Liver (tissue), 9 donors: ENCODE results near the gene RUSC1. TPM values are rescaled to one million over a fixed set of nuclear protein-coding genes. Genes with fewer than 3 reads are reported as not detected.

Source experiments
- DNase-seq: peaks from one replicate; pipeline ENCODE4 v3.0.0-alpha.2; 2017; ENCODE audit warnings: low spot score
- H3K27ac ChIP-seq, 2 donors: one replicate each; pipeline ENCODE4 v1.7.0; 2013; ENCODE audit warnings: inconsistent platforms in 2 of 2, low read length in 2 of 2, control low read depth in 1 of 2, low read depth in 1 of 2, mild to moderate bottlenecking in 1 of 2
- H3K27me3 ChIP-seq, 4 donors: one replicate each; pipeline versions ENCODE4 v1.6.1 to v1.7.0; 2013; ENCODE audit warnings: low read length in 3 of 4, inconsistent platforms in 1 of 4, mild to moderate bottlenecking in 1 of 4, moderate library complexity in 1 of 4; ENCODE audit not compliant: control insufficient read depth in 4 of 4, insufficient read depth in 4 of 4
- H3K36me3 ChIP-seq, 4 donors: one replicate each; pipeline versions ENCODE4 v1.6.1 to v1.7.0; 2013; ENCODE audit warnings: low read length in 3 of 4, mild to moderate bottlenecking in 3 of 4, low read depth in 1 of 4, moderate library complexity in 1 of 4; ENCODE audit not compliant: control insufficient read depth in 4 of 4, insufficient read depth in 3 of 4
- H3K4me1 ChIP-seq, 4 donors: one replicate each; pipeline versions ENCODE4 v1.6.1 to v1.7.0; 2013; ENCODE audit warnings: low read length in 3 of 4, mild to moderate bottlenecking in 3 of 4, moderate library complexity in 1 of 4; ENCODE audit not compliant: control insufficient read depth in 4 of 4, insufficient read depth in 4 of 4
- H3K4me3 ChIP-seq, 3 donors: one replicate each; pipeline versions ENCODE4 v1.6.1 to v1.7.0; 2013; ENCODE audit warnings: low read length in 3 of 3, control low read depth in 1 of 3, low read depth in 1 of 3, mild to moderate bottlenecking in 1 of 3
- H3K9ac ChIP-seq, 2 donors: one replicate each; pipeline ENCODE4 v1.7.0; 2013; ENCODE audit warnings: low read length in 2 of 2, mild to moderate bottlenecking in 2 of 2, moderate library complexity in 2 of 2, control low read depth in 1 of 2, low read depth in 1 of 2
- H3K9me3 ChIP-seq, 4 donors: one replicate each; pipeline versions ENCODE4 v1.6.1 to v1.7.0; 2013; ENCODE audit warnings: low read length in 3 of 4; ENCODE audit not compliant: control insufficient read depth in 4 of 4
- EGR1 ChIP-seq, 2 donors: IDR thresholded peaks; 2 replicates each; pipeline ENCODE4 v1.6.1; 2016 to 2018; ENCODE audit warnings: antibody characterized with exemption in 2 of 2, low read depth in 2 of 2
- FOXA1 ChIP-seq: IDR thresholded peaks from 2 replicates; pipeline ENCODE4 v1.6.1; 2016; ENCODE audit warnings: antibody characterized with exemption
- FOXA2 ChIP-seq: IDR thresholded peaks from 2 replicates; pipeline ENCODE4 v1.6.1; 2016; ENCODE audit warnings: antibody characterized with exemption
- GABPA ChIP-seq, 2 donors: IDR thresholded peaks in 1 of 2; conservative IDR thresholded peaks in 1 of 2; 2 replicates each; pipeline ENCODE4 v1.6.1; 2016; ENCODE audit warnings: antibody characterized with exemption in 2 of 2, mild to moderate bottlenecking in 1 of 2, moderate library complexity in 1 of 2
- HNF4A ChIP-seq, 2 donors: conservative IDR thresholded peaks; 2 replicates each; pipeline ENCODE4 v1.6.1; 2016; ENCODE audit warnings: antibody characterized with exemption in 2 of 2, mild to moderate bottlenecking in 2 of 2
- HNF4G ChIP-seq: IDR thresholded peaks from 2 replicates; pipeline ENCODE4 v1.6.1; 2016; ENCODE audit warnings: antibody characterized with exemption
- JUND ChIP-seq, 2 donors: IDR thresholded peaks; 2 replicates each; pipeline ENCODE4 v1.6.1; 2016; ENCODE audit warnings: antibody characterized with exemption in 2 of 2
- NR2F2 ChIP-seq: IDR thresholded peaks from 2 replicates; pipeline ENCODE4 v1.6.1; 2016; ENCODE audit warnings: antibody characterized with exemption
- RAD21 ChIP-seq, 2 donors: IDR thresholded peaks; 2 replicates each; pipeline ENCODE4 v1.6.1; 2016; ENCODE audit warnings: antibody characterized with exemption in 2 of 2, mild to moderate bottlenecking in 2 of 2
- RXRA ChIP-seq, 2 donors: IDR thresholded peaks; 2 replicates each; pipeline ENCODE4 v1.6.1; 2017 to 2018; ENCODE audit warnings: antibody characterized with exemption in 2 of 2, mild to moderate bottlenecking in 1 of 2
- SP1 ChIP-seq: IDR thresholded peaks from 2 replicates; pipeline ENCODE4 v1.6.1; 2018; ENCODE audit warnings: antibody characterized with exemption, mild to moderate bottlenecking
- TAF1 ChIP-seq: conservative IDR thresholded peaks from 2 replicates; pipeline ENCODE4 v1.6.1; 2016; ENCODE audit warnings: antibody characterized with exemption, mild to moderate bottlenecking
- YY1 ChIP-seq: IDR thresholded peaks from 2 replicates; pipeline ENCODE4 v1.6.1; 2016; ENCODE audit warnings: antibody characterized with exemption, mild to moderate bottlenecking
- WGBS: extraction: QIAGEN DNeasy Blood & Tissue Kit; methylation state at CpG from one replicate; pipeline ENCODE4 v1.1.7; 2013; 5-methylcytosine and 5-hydroxymethylcytosine counted together
- polyA plus RNA-seq, 2 donors: library from polyadenylated mRNA; stranded (reverse) in 1 of 2; unstranded in 1 of 2; fragments of 200-250 nt in 1 of 2; fragments of >200 nt in 1 of 2; fragmentation: Nextera tagmentation in 1 of 2; extraction: Ambion mirVana in 1 of 2; gene quantifications; one replicate each; pipeline versions ENCODE4 v1.2.1 to v1.2.3, GENCODE V29; 2013 to 2015
- total RNA-seq, 2 donors: library from RNA; depleted of rRNA; stranded (reverse); fragments of >200 nt; gene quantifications; one replicate each; pipeline ENCODE4 v1.2.3, GENCODE V29; 2014
- TF ChIP-seq, protein P1 (sequence below): fragments of 150-350 bp; IDR thresholded peaks from 2 replicates; pipeline ENCODE4 v1.5.1; 2017; ENCODE audit warnings: improper control_type of control experiment, low read depth, low read length; ENCODE audit not compliant: missing input control
- TF ChIP-seq, protein P2 (sequence below): IDR thresholded peaks from 2 replicates; pipeline ENCODE4 v1.6.1; 2016; ENCODE audit warnings: antibody characterized with exemption
- TF ChIP-seq, protein P3 (sequence below): IDR thresholded peaks from 2 replicates; pipeline ENCODE4 v1.6.1; 2016; ENCODE audit warnings: antibody characterized with exemption
- TF ChIP-seq, protein P4 (sequence below): IDR thresholded peaks from 2 replicates; pipeline ENCODE4 v1.6.1; 2016; ENCODE audit warnings: antibody characterized with exemption, mild to moderate bottlenecking
- TF ChIP-seq, protein P5 (sequence below): IDR thresholded peaks from 2 replicates; pipeline ENCODE4 v1.6.1; 2016; ENCODE audit warnings: antibody characterized with exemption
- donor health status: healthy.
- donor health status: healthy.
- donor health status: healthy.
- donor health status: healthy.
- donor health status: healthy.

Gene RUSC1
- total and polyA plus RNA-seq, 4 donors: 3.9 to 6.7 (median 5.7) TPM

DNA sequence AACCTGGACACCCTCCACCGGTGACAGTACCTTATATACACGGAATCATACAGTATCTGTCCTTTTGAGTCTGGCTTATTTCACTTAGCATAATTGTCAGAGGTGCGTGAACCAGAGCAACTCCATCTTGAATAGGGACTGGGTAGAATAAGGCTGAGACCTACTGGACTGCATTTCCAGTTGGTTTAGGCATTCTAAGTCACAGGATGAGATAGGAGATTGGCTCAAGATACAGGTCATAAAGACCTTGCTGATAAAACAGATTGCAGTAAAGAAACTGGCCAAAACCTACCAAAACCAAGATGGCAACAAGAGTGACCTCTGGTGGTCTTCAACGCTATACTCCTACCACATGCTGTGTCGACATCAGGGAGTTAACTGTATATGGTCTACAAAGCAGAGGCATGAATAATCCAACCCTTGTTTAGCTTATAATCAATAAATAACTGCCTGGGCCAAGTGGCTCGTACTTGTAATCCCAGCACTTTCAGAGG, 13.4 kb upstream of the RUSC1 start:
- Histone ChIP-seq H3K27me3 (no peaks in the 10 kb centered on the region), H3K9ac (no peak overlapping the region), H3K36me3 (peaks cover 0 to 5% (median 4%) of the 10 kb centered on the region in 4 donors), H3K27ac (peak overlapping the region; percentile 86 to 89), H3K4me3 (no peak overlapping the region), H3K4me1 (peaks cover 7 to 47% (median 30%) of the 10 kb centered on the region in 4 donors), H3K9me3 (no peaks in the 10 kb centered on the region)
- DNase-seq: no peak
- WGBS: 57% methylated on average over 6 of the region's 6 CpGs
- TF ChIP-seq, protein P1, sequence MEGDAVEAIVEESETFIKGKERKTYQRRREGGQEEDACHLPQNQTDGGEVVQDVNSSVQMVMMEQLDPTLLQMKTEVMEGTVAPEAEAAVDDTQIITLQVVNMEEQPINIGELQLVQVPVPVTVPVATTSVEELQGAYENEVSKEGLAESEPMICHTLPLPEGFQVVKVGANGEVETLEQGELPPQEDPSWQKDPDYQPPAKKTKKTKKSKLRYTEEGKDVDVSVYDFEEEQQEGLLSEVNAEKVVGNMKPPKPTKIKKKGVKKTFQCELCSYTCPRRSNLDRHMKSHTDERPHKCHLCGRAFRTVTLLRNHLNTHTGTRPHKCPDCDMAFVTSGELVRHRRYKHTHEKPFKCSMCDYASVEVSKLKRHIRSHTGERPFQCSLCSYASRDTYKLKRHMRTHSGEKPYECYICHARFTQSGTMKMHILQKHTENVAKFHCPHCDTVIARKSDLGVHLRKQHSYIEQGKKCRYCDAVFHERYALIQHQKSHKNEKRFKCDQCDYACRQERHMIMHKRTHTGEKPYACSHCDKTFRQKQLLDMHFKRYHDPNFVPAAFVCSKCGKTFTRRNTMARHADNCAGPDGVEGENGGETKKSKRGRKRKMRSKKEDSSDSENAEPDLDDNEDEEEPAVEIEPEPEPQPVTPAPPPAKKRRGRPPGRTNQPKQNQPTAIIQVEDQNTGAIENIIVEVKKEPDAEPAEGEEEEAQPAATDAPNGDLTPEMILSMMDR: peak; percentile 40
- TF ChIP-seq RAD21 (IDR thresholded peaks at IDR 0.05): peak; percentile 63 to 67
- TF ChIP-seq, protein P2, sequence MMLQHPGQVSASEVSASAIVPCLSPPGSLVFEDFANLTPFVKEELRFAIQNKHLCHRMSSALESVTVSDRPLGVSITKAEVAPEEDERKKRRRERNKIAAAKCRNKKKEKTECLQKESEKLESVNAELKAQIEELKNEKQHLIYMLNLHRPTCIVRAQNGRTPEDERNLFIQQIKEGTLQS: no peak
- no peak for TF ChIP-seq YY1
- no peak for TF ChIP-seq EGR1 (IDR thresholded peaks at IDR 0.05; ENCODE audit: low read depth in 2 of 2)
- no peak for TF ChIP-seq HNF4G
- TF ChIP-seq, protein P3, sequence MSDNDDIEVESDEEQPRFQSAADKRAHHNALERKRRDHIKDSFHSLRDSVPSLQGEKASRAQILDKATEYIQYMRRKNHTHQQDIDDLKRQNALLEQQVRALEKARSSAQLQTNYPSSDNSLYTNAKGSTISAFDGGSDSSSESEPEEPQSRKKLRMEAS: no peak

DNA sequence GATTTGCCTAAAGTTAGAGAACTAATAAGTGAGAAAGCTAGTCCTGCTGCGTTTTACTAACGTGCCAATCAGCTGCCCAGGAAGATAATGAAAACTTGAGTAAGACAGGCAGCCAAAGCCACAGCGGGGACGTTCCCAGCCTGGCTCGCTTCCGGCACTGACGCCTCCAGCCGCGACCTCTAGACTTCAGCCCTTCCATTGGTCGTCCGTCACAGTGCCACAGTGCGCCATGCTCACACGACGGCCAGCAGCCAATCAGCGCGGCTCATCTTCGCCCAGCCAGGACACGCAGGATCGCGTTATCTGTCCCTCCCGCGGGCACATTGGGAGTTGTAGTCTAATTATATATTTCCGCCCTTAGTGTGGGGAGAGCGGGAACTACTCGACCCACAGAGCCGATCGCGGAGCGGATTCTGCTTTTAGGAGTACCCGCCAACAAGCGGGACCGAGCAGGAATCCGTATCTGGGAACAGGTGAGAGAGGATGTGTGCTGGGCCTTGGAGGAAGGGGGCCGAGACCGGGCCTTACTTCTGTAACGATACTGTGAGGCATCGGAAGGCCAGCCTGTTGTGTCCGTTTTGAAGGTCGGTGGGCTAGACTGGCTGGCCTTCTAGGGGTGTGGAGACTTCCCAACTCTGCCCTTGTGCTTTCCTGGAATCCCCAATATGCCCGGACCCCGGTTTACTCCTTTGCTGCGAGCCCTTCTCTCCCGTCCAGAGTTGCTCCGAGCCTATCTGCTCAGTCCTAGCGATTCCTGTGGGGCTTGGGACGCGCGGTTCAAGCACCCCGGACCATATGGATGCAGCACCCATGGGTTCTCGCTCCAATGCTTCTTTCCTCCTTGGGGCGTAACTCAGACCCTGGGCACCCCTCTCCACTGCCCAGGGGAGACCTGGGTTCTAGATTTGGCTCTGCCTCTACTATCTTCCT, 11.9 kb upstream of the RUSC1 start, which contains the start of gene FDPS:
FDPS (plus strand) TSS at position 374 of the 930 bp plus-strand sequence. CDS start 924 bp downstream, outside the sequence.
- Histone ChIP-seq H3K4me1 (peaks cover 7 to 47% (median 30%) of the 10 kb centered on the region in 4 donors), H3K27ac (peak within 1 kb of the TSS; percentile 86 to 89), H3K36me3 (peaks cover 0 to 11% (median 7%) of the 10 kb centered on the region in 4 donors), H3K9me3 (no peaks in the 10 kb centered on the region), H3K4me3 (peak within 1 kb of the TSS; percentile 66 to 94 (median 71)), H3K27me3 (no peaks in the 10 kb centered on the region), H3K9ac (peak within 1 kb of the TSS; percentile 87 to 99)
- under 1% methylated on average over 51 of the region's 51 CpGs for whole genome bisulfite sequencing
- TF ChIP-seq, protein P4, sequence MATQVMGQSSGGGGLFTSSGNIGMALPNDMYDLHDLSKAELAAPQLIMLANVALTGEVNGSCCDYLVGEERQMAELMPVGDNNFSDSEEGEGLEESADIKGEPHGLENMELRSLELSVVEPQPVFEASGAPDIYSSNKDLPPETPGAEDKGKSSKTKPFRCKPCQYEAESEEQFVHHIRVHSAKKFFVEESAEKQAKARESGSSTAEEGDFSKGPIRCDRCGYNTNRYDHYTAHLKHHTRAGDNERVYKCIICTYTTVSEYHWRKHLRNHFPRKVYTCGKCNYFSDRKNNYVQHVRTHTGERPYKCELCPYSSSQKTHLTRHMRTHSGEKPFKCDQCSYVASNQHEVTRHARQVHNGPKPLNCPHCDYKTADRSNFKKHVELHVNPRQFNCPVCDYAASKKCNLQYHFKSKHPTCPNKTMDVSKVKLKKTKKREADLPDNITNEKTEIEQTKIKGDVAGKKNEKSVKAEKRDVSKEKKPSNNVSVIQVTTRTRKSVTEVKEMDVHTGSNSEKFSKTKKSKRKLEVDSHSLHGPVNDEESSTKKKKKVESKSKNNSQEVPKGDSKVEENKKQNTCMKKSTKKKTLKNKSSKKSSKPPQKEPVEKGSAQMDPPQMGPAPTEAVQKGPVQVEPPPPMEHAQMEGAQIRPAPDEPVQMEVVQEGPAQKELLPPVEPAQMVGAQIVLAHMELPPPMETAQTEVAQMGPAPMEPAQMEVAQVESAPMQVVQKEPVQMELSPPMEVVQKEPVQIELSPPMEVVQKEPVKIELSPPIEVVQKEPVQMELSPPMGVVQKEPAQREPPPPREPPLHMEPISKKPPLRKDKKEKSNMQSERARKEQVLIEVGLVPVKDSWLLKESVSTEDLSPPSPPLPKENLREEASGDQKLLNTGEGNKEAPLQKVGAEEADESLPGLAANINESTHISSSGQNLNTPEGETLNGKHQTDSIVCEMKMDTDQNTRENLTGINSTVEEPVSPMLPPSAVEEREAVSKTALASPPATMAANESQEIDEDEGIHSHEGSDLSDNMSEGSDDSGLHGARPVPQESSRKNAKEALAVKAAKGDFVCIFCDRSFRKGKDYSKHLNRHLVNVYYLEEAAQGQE: peak; percentile 90
- TF ChIP-seq, protein P5, sequence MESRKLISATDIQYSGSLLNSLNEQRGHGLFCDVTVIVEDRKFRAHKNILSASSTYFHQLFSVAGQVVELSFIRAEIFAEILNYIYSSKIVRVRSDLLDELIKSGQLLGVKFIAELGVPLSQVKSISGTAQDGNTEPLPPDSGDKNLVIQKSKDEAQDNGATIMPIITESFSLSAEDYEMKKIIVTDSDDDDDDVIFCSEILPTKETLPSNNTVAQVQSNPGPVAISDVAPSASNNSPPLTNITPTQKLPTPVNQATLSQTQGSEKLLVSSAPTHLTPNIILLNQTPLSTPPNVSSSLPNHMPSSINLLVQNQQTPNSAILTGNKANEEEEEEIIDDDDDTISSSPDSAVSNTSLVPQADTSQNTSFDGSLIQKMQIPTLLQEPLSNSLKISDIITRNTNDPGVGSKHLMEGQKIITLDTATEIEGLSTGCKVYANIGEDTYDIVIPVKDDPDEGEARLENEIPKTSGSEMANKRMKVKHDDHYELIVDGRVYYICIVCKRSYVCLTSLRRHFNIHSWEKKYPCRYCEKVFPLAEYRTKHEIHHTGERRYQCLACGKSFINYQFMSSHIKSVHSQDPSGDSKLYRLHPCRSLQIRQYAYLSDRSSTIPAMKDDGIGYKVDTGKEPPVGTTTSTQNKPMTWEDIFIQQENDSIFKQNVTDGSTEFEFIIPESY: peak; percentile 98
- TF ChIP-seq SP1 (peak; percentile 96), GABPA (IDR thresholded peaks at IDR 0.05 in 1 of 2, conservative IDR thresholded peaks at IDR 0.05 in 1 of 2) (peak in 1 of 2 donors; percentile 81), FOXA2 (no peak), RAD21 (IDR thresholded peaks at IDR 0.05) (peak; percentile 41 to 57), TAF1 (peak; percentile 87), FOXA1 (peak; percentile 8), YY1 (peak; percentile 94), EGR1 (IDR thresholded peaks at IDR 0.05; ENCODE audit: low read depth in 2 of 2) (peak in 1 of 2 donors; percentile 37), HNF4A (conservative IDR thresholded peaks at IDR 0.05) (peak; percentile 87), JUND (IDR thresholded peaks at IDR 0.05) (peak in 1 of 2 donors; percentile 37), HNF4G (peak; percentile 73), RXRA (IDR thresholded peaks at IDR 0.05) (peak; percentile 65 to 70), NR2F2 (peak; percentile 86)
- TF ChIP-seq, protein P2: peak; percentile 40
- TF ChIP-seq, protein P1: peak; percentile 26
- TF ChIP-seq, protein P3: peak; percentile 42
- peak; percentile 96 for DNase-seq
